GM12891 (cell line): ENCODE measurements around the gene DESI1.

Experiments used
- PAX5 ChIP-seq: IDR thresholded peaks from 2 replicates; pipeline ENCODE4 v1.6.1; 2011; ENCODE audit warnings: low read length, moderate library complexity, mild to moderate bottlenecking; ENCODE audit not compliant: insufficient read depth, severe bottlenecking
- POLR2A ChIP-seq: IDR thresholded peaks from 2 replicates; pipeline ENCODE4 v1.6.1; 2011; ENCODE audit warnings: low read depth, low read length, control low read depth
- POLR2AphosphoS5 ChIP-seq: IDR thresholded peaks from 2 replicates; pipeline ENCODE4 v1.6.1; 2011; ENCODE audit warnings: low read depth, low read length, control low read depth
- SPI1 ChIP-seq: IDR thresholded peaks from 2 replicates; pipeline ENCODE4 v1.6.1; 2011; ENCODE audit warnings: low read depth, low read length, control low read depth
- TAF1 ChIP-seq: IDR thresholded peaks from 2 replicates; pipeline ENCODE4 v1.6.1; 2011; ENCODE audit warnings: low read depth, low read length, control low read depth

DNA sequence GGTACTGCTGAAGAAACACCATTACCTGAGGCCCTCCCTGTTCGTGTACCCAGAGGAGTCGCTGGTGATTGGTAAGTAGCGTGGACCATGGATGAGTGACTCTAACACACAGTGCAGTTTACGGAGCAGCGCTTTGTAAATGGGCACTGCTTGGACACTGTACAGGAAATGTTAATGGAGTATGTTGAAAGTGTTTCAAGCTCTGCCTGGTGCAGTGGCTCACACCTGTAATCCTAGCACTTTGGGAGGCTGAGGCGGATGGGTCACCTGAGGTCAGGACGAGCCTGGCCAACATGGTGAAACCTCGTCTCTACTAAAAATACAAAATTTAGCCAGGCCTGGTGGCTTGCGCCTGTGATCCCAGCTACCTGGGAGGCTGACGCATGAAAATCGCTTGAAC lies 30.0 kb upstream of the DESI1 start:
- no peak for TF ChIP-seq POLR2A
- no peak for TF ChIP-seq TAF1
- TF ChIP-seq POLR2AphosphoS5, result no peak
- TF ChIP-seq SPI1, result no peak
- TF ChIP-seq PAX5, result no peak
